Measurements from ENCODE around the gene AQP12B. TPM values are rescaled to one million over a fixed set of nuclear protein-coding genes. Genes with fewer than 3 reads are reported as not detected.

AQP12B gene
- total and polyA plus RNA-seq, 4 donors, result not detected

- 87% methylated on average over 15 of the region's 15 CpGs for WGBS
- no peak for DNase-seq (ENCODE audit: low spot score)
- H3K36me3 ChIP-seq (ENCODE audit: control insufficient read depth in 4 of 4, insufficient read depth in 3 of 4, low read depth in 1 of 4, low read length in 3 of 4), result no peaks in the 10 kb centered on the region
- TF ChIP-seq GABPA (IDR thresholded peaks at IDR 0.05 in 1 of 2, conservative IDR thresholded peaks at IDR 0.05 in 1 of 2) (no peak), NR2F2 (IDR thresholded peaks at IDR 0.05) (no peak), ZBTB33 (IDR thresholded peaks at IDR 0.05) (no peak), FOXA2 (IDR thresholded peaks at IDR 0.05) (no peak), YY1 (IDR thresholded peaks at IDR 0.05) (no peak)
- H3K9me3 ChIP-seq (ENCODE audit: control insufficient read depth in 4 of 4, low read length in 3 of 4), result no peaks in the 10 kb centered on the region
- H3K27ac ChIP-seq (ENCODE audit: low read depth in 1 of 2, low read length in 2 of 2), result no peak overlapping the region
- H3K4me3 ChIP-seq (ENCODE audit: low read depth in 1 of 3, low read length in 3 of 3), result no peak overlapping the region
- H3K9ac ChIP-seq (ENCODE audit: low read depth in 1 of 2, low read length in 2 of 2), result no peak overlapping the region
- no peaks in the 10 kb centered on the region for H3K4me1 ChIP-seq (ENCODE audit: control insufficient read depth in 4 of 4, insufficient read depth in 4 of 4, low read length in 3 of 4)
- no peaks in the 10 kb centered on the region for H3K27me3 ChIP-seq (ENCODE audit: control insufficient read depth in 4 of 4, insufficient read depth in 4 of 4, low read length in 3 of 4)
Observed at GRCh38 chr2:240727913-240728312, 45.2 kb upstream of the AQP12B start.

GRCh38 chr2:240727439-240727838, 44.8 kb upstream of the AQP12B start:
- no peak overlapping the region for H3K9ac ChIP-seq (ENCODE audit: low read depth in 1 of 2, low read length in 2 of 2)
- no peaks in the 10 kb centered on the region for H3K27me3 ChIP-seq (ENCODE audit: control insufficient read depth in 4 of 4, insufficient read depth in 4 of 4, low read length in 3 of 4)
- DNase-seq (ENCODE audit: low spot score), result no peak
- no peak overlapping the region for H3K4me3 ChIP-seq (ENCODE audit: low read depth in 1 of 3, low read length in 3 of 3)
- no peak overlapping the region for H3K27ac ChIP-seq (ENCODE audit: low read depth in 1 of 2, low read length in 2 of 2)
- TF ChIP-seq FOXA1 (IDR thresholded peaks at IDR 0.05) (no peak), SP1 (IDR thresholded peaks at IDR 0.05) (no peak), TAF1 (conservative IDR thresholded peaks at IDR 0.05) (no peak), ZBTB33 (IDR thresholded peaks at IDR 0.05) (no peak), ATF3 (IDR thresholded peaks at IDR 0.05) (no peak), RAD21 (IDR thresholded peaks at IDR 0.05) (no peak), YY1 (IDR thresholded peaks at IDR 0.05) (no peak), GABPA (IDR thresholded peaks at IDR 0.05 in 1 of 2, conservative IDR thresholded peaks at IDR 0.05 in 1 of 2) (no peak), RXRA (IDR thresholded peaks at IDR 0.05) (no peak), CTCF (IDR thresholded peaks at IDR 0.05; ENCODE audit: low read depth, low read length, missing input control) (no peak), NR2F2 (IDR thresholded peaks at IDR 0.05) (no peak)
- 86% methylated on average over 14 of the region's 14 CpGs for WGBS
- no peaks in the 10 kb centered on the region for H3K9me3 ChIP-seq (ENCODE audit: control insufficient read depth in 4 of 4, low read length in 3 of 4)
- H3K4me1 ChIP-seq (ENCODE audit: control insufficient read depth in 4 of 4, insufficient read depth in 4 of 4, low read length in 3 of 4), result no peaks in the 10 kb centered on the region
- no peaks in the 10 kb centered on the region for H3K36me3 ChIP-seq (ENCODE audit: control insufficient read depth in 4 of 4, insufficient read depth in 3 of 4, low read depth in 1 of 4, low read length in 3 of 4)

GRCh38 chr2:240726876-240727275, 44.2 kb upstream of the AQP12B start:
- Histone ChIP-seq H3K4me3 (ENCODE audit: low read depth in 1 of 3, low read length in 3 of 3) (no peak overlapping the region), H3K9ac (ENCODE audit: low read depth in 1 of 2, low read length in 2 of 2) (no peak overlapping the region), H3K4me1 (ENCODE audit: control insufficient read depth in 4 of 4, insufficient read depth in 4 of 4, low read length in 3 of 4) (no peaks in the 10 kb centered on the region), H3K36me3 (ENCODE audit: control insufficient read depth in 4 of 4, insufficient read depth in 3 of 4, low read depth in 1 of 4, low read length in 3 of 4) (no peaks in the 10 kb centered on the region), H3K9me3 (ENCODE audit: control insufficient read depth in 4 of 4, low read length in 3 of 4) (no peaks in the 10 kb centered on the region), H3K27ac (ENCODE audit: low read depth in 1 of 2, low read length in 2 of 2) (no peak overlapping the region), H3K27me3 (ENCODE audit: control insufficient read depth in 4 of 4, insufficient read depth in 4 of 4, low read length in 3 of 4) (no peaks in the 10 kb centered on the region)
- TF ChIP-seq FOXA1 (IDR thresholded peaks at IDR 0.05) (no peak), HNF4A (conservative IDR thresholded peaks at IDR 0.05) (no peak), EGR1 (IDR thresholded peaks at IDR 0.05; ENCODE audit: low read depth in 2 of 2) (no peak)
- no peak for DNase-seq (ENCODE audit: low spot score)
- WGBS, result 93% methylated on average over 14 of the region's 14 CpGs

Data from liver (tissue), 9 donors.